ENCODE results near the gene SLC11A1.
A peak's percentile ranks its signal among the peaks of the same experiment; 100 is the strongest.

Gene SLC11A1

GRCh38 chr2:218357236-218358177, 24.6 kb upstream of the SLC11A1 start:
- H3K27ac Mint-ChIP-seq: no peak overlapping the region

GRCh38 chr2:218360453-218360852, 21.6 kb upstream of the SLC11A1 start:
- Mint-ChIP-seq H3K9me3 (no peaks in the 10 kb centered on the region), H3K4me3 (no peak overlapping the region), H3K4me1 (ENCODE audit: low read depth) (no peaks in the 10 kb centered on the region), H3K36me3 (ENCODE audit: low read depth) (no peaks in the 10 kb centered on the region), H3K27me3 (no peaks in the 10 kb centered on the region), H3K27ac (no peak overlapping the region)

More at GRCh38 chr2:218357236-218358177, 24.6 kb upstream of the SLC11A1 start:
- Mint-ChIP-seq H3K36me3 (ENCODE audit: low read depth) (no peaks in the 10 kb centered on the region), H3K4me3 (no peak overlapping the region), H3K4me1 (ENCODE audit: low read depth) (no peaks in the 10 kb centered on the region), H3K27me3 (no peaks in the 10 kb centered on the region), H3K9me3 (no peaks in the 10 kb centered on the region)

- Mint-ChIP-seq H3K27ac (no peak overlapping the region), H3K36me3 (ENCODE audit: low read depth) (no peaks in the 10 kb centered on the region), H3K9me3 (no peaks in the 10 kb centered on the region), H3K4me3 (no peak overlapping the region), H3K27me3 (no peaks in the 10 kb centered on the region), H3K4me1 (ENCODE audit: low read depth) (peaks cover 6% of the 10 kb centered on the region)
These were observed 19.5 kb upstream of the SLC11A1 start for GRCh38 chr2:218362606-218363005.

- Mint-ChIP-seq H3K9me3 (no peaks in the 10 kb centered on the region), H3K4me3 (no peak overlapping the region), H3K4me1 (ENCODE audit: low read depth) (peaks cover 13% of the 10 kb centered on the region), H3K27ac (no peak overlapping the region), H3K27me3 (no peaks in the 10 kb centered on the region), H3K36me3 (ENCODE audit: low read depth) (no peaks in the 10 kb centered on the region)
These were observed 18.3 kb upstream of the SLC11A1 start for GRCh38 chr2:218363736-218364135.

DNA sequence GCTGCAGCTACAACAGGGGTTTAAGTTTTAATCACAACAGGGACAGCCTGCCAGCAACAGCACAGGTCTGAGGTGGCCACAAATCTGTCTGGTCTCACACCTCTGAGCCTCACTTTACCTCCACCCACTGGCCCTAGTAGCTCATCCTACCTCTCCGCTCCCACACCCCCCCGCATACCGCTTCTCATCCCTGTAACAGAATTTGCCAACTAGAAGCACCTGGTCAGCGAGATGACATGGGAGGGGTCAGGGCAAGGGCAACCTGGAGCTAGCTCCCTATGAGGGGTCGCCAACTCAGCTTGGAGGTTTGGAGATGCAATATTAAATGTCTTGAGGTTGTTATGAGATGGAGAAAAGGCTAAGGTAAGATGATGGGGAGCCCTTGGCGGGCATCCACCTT, 17.9 kb upstream of the SLC11A1 start:
- Mint-ChIP-seq H3K27me3 (no peaks in the 10 kb centered on the region), H3K4me1 (ENCODE audit: low read depth) (peaks cover 16% of the 10 kb centered on the region), H3K36me3 (ENCODE audit: low read depth) (no peaks in the 10 kb centered on the region), H3K27ac (no peak overlapping the region), H3K9me3 (no peaks in the 10 kb centered on the region), H3K4me3 (no peak overlapping the region)

DNA sequence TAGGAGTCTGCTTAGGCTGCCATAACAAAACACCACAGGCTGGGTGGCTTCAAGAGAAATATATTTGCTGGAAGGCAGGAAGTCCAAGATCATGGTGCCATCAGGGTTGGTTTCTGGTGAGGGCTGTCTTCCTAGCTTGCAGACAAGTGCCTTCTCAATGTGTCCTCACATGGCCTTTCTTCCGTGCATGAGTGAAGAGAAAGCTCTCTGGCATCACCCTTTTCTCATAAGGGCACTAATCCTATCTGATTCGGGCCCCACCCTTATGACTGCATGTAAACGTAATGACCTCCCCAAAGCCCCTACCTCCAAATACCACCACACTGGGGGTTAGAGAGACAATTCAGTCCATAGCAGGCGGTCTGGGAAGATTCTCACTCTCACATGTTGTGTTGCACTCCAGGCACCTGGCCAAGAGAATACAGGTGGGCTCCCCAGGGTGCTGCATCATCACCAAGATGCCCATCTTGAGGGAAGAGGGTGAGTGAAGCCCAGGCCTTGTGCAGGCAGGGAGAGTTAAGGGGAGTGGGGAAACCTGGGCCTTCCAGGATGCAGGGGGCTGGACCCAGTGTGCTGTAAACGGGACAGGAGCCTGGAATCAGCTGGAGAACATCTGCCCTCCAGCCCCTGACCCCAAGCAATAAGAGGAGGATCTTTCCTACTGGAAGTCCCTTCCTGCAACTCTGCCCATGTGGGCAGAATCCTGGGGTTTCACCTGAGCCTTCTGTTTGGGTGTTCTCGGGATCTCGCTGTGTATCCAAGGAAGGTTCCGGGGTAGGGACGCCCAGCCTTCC, 15.3 kb upstream of the SLC11A1 start:
- Mint-ChIP-seq H3K27me3 (no peaks in the 10 kb centered on the region), H3K9me3 (no peaks in the 10 kb centered on the region), H3K27ac (peak overlapping the region; percentile 45), H3K4me3 (peak overlapping the region; percentile 83), H3K36me3 (ENCODE audit: low read depth) (no peaks in the 10 kb centered on the region), H3K4me1 (ENCODE audit: low read depth) (peaks cover 23% of the 10 kb centered on the region)

- peaks cover 23% of the 10 kb centered on the region for H3K4me1 Mint-ChIP-seq (ENCODE audit: low read depth)
- no peaks in the 10 kb centered on the region for H3K36me3 Mint-ChIP-seq (ENCODE audit: low read depth)
- H3K27me3 Mint-ChIP-seq: no peaks in the 10 kb centered on the region
- peak overlapping the region; percentile 87 for H3K27ac Mint-ChIP-seq
- peak overlapping the region; percentile 83 for H3K4me3 Mint-ChIP-seq
- H3K9me3 Mint-ChIP-seq: no peaks in the 10 kb centered on the region
These were observed 14.5 kb upstream of the SLC11A1 start for GRCh38 chr2:218367415-218368149.

- H3K9me3 Mint-ChIP-seq: no peaks in the 10 kb centered on the region
- peak overlapping the region; percentile 87 for H3K27ac Mint-ChIP-seq
- peaks cover 23% of the 10 kb centered on the region for H3K4me1 Mint-ChIP-seq (ENCODE audit: low read depth)
- no peaks in the 10 kb centered on the region for H3K27me3 Mint-ChIP-seq
- no peaks in the 10 kb centered on the region for H3K36me3 Mint-ChIP-seq (ENCODE audit: low read depth)
- peak overlapping the region; percentile 83 for H3K4me3 Mint-ChIP-seq
These were observed 13.9 kb upstream of the SLC11A1 start for GRCh38 chr2:218368150-218368528.

DNA sequence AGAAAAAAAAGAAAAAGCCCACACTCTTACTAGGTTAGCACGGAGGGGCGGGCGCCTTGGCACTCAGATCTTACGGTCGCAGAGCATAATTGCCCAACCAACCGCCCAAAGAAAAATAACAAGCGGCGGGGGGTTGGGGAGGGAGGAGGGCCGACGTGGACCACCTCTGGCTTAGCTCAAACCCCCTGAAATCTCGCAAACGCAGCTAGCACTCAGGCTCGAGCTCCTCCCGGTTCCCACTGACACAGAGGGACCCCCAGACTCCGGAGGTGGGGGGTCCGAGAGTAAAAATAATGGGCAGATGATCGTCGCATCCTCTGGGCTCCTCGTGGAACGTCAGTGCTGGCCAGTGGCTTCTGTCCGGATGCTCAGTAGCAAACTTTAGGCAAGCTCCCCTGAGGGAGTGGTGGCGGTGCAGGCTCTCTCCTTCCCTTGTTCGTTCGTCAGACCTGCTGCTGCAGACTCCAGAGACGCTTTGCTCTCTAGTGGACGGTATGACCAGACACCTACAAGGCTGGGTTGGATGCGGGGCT, 13.4 kb upstream of the SLC11A1 start:
- Mint-ChIP-seq H3K9me3 (no peaks in the 10 kb centered on the region), H3K4me3 (no peak overlapping the region), H3K4me1 (ENCODE audit: low read depth) (peaks cover 23% of the 10 kb centered on the region), H3K27ac (no peak overlapping the region), H3K27me3 (no peaks in the 10 kb centered on the region), H3K36me3 (ENCODE audit: low read depth) (no peaks in the 10 kb centered on the region)

GRCh38 chr2:218369330-218369729, 12.7 kb upstream of the SLC11A1 start:
- Mint-ChIP-seq H3K9me3 (no peaks in the 10 kb centered on the region), H3K27ac (no peak overlapping the region), H3K36me3 (ENCODE audit: low read depth) (no peaks in the 10 kb centered on the region), H3K4me1 (ENCODE audit: low read depth) (peaks cover 23% of the 10 kb centered on the region), H3K4me3 (no peak overlapping the region), H3K27me3 (no peaks in the 10 kb centered on the region)

DNA sequence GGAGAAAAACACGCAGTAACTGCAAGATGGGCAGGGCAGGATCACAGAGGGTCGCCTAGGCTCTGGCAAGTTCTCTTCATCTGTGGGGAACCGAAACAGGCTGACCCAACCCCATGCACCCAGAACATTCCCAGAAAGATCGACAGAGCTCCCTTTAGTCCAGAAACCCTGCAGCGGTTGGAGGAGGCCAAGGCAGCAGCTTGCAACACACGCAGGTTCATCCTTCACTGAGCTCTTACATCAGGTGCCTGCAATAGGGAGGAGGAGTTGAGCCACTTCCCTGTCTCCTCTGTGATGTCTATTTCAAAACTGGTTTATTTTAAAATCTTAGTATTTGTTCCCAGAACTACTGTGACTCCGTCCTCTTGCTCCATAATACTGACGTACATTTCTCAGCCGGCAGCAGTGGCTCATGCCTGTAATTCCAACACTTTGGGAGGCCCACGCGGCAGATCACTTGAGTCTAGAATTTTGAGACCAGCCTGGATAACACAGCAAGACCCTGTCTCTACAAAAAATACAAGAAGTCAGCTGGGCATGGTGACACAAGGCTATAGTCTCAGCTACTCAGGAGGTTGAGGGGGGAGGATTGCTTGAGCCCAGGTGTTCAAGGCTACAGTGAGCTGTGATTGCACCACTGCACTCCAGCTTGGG, 11.5 kb upstream of the SLC11A1 start:
- Mint-ChIP-seq H3K27ac (no peak overlapping the region), H3K4me1 (ENCODE audit: low read depth) (peaks cover 23% of the 10 kb centered on the region), H3K36me3 (ENCODE audit: low read depth) (no peaks in the 10 kb centered on the region), H3K4me3 (no peak overlapping the region), H3K27me3 (no peaks in the 10 kb centered on the region), H3K9me3 (no peaks in the 10 kb centered on the region)

GRCh38 chr2:218371983-218372350, 10.1 kb upstream of the SLC11A1 start:
- Mint-ChIP-seq H3K36me3 (ENCODE audit: low read depth) (no peaks in the 10 kb centered on the region), H3K4me1 (ENCODE audit: low read depth) (peaks cover 19% of the 10 kb centered on the region), H3K27ac (no peak overlapping the region), H3K4me3 (no peak overlapping the region), H3K27me3 (no peaks in the 10 kb centered on the region), H3K9me3 (no peaks in the 10 kb centered on the region)

DNA sequence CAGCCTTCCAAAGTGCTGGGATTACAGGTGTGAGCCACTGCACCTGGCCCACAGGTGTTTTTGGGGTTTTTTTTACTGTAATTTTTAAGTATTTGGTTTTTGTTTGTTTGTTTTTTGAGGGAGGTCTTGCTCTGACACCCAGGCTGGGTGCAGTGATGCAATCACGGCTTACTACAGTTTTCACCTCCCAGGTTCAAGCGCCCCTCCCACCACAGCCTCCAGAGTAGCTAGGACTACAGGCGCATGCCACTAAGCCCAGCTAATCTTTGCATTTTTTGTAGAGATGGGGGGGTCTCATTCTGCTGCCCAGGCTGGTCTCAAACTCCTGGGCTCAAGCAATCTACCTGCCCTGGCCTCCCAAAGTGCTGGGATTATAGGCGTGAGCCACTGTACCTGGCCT, 7.3 kb upstream of the SLC11A1 start:
- H3K36me3 Mint-ChIP-seq (ENCODE audit: low read depth): no peaks in the 10 kb centered on the region
- H3K27ac Mint-ChIP-seq: no peak overlapping the region
- H3K4me1 Mint-ChIP-seq (ENCODE audit: low read depth): peaks cover 4% of the 10 kb centered on the region
- H3K9me3 Mint-ChIP-seq: no peaks in the 10 kb centered on the region
- H3K4me3 Mint-ChIP-seq: no peak overlapping the region
- no peaks in the 10 kb centered on the region for H3K27me3 Mint-ChIP-seq

GRCh38 chr2:218375212-218375611, 6.9 kb upstream of the SLC11A1 start:
- Mint-ChIP-seq H3K4me3 (no peak overlapping the region), H3K27me3 (no peaks in the 10 kb centered on the region), H3K9me3 (no peaks in the 10 kb centered on the region), H3K4me1 (ENCODE audit: low read depth) (peaks cover 1% of the 10 kb centered on the region), H3K27ac (no peak overlapping the region), H3K36me3 (ENCODE audit: low read depth) (no peaks in the 10 kb centered on the region)
